Coronary artery (tissue), 2 donors: ENCODE measurements around the gene TRPV4.

Experiments
- DNase-seq: peaks from one replicate; pipeline ENCODE4 v3.0.0-alpha.2; 2017; ENCODE audit warnings: low spot score
- H3K27ac ChIP-seq, 2 donors: fragments of 200-600 bp; sonication (generic); one replicate each; pipeline ENCODE4 v1.5.1; 2016 to 2019
- H3K4me3 ChIP-seq: fragments of 200-600 bp; sonication (generic); 2 replicates; pipeline ENCODE4 v1.5.1; 2016; ENCODE audit warnings: mild to moderate bottlenecking, moderate library complexity
- CTCF ChIP-seq: fragments of 200-600 bp; sonication (generic); IDR thresholded peaks from one replicate; pipeline ENCODE4 v1.5.1; 2019; ENCODE audit warnings: antibody characterized with exemption

TRPV4 gene

GRCh38 chr12:109785854-109786253 lies 47.3 kb downstream of the TRPV4 start:
- Histone ChIP-seq H3K4me3 (no peak overlapping the region), H3K27ac (no peak overlapping the region)
- TF ChIP-seq CTCF = no peak
- no peak for DNase-seq

GRCh38 chr12:109783965-109784244 lies 49.3 kb downstream of the TRPV4 start:
- no peak overlapping the region for H3K27ac ChIP-seq
- no peak overlapping the region for H3K4me3 ChIP-seq
- no peak for DNase-seq
- no peak for TF ChIP-seq CTCF

- no peak overlapping the region for H3K4me3 ChIP-seq
- H3K27ac ChIP-seq = no peak overlapping the region
- DNase-seq = no peak
- no peak for TF ChIP-seq CTCF
These were observed 49.8 kb downstream of the TRPV4 start for GRCh38 chr12:109783135-109783964.

DNA sequence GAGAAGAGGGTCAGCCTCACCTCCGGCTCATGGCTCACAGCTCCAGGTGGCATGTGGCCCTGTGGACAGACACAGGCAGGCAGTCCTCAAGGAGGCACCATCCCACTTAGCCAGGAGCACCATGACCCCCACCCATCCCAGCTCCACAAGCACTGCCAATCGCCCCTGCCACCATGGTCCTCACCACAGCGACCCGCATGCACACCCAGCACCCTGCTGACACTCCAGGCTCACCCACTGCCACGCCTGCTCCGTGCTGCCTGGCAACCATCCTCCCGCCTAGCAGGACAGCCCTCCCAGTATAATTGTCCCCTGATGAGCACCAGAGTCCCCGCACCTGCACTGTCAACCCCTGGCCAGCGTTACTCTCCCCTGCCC lies 50.9 kb downstream of the TRPV4 start:
- no peak for TF ChIP-seq CTCF
- DNase-seq = no peak
- Histone ChIP-seq H3K4me3 (no peak overlapping the region), H3K27ac (no peak overlapping the region)

DNA sequence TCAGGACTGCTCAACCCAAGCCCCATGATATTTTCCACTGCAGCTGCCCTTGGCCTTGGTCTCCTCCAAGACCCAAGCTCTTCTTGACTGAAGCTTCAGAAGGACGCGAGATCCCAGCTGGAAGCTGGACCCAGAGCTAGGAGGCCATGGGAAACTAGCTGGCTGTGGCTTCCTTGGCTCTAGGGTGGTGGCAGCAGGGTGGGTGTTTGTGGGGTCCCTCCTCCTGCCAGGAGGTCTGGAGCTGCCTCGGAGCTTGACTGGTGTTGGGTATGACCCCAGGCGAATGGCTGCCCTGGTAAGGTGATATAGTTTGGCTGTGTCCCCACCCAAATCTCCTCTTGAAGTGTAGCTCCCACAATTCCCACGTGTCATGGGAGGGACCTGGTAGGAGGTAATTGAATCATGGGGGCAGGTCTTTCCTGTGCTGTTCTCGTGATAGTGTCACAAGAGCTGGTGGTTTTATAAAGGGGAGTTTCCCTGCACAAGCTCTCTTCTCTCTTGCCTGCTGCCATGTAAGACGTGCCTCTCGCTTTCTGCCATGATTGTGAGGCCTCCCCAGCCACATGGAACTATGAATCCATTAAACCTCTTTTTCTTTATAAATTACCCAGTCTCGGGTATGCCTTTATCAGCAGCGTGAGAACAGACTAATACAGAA lies 51.4 kb downstream of the TRPV4 start:
- TF ChIP-seq CTCF = no peak
- no peak for DNase-seq
- Histone ChIP-seq H3K27ac (no peak overlapping the region), H3K4me3 (no peak overlapping the region)

DNA sequence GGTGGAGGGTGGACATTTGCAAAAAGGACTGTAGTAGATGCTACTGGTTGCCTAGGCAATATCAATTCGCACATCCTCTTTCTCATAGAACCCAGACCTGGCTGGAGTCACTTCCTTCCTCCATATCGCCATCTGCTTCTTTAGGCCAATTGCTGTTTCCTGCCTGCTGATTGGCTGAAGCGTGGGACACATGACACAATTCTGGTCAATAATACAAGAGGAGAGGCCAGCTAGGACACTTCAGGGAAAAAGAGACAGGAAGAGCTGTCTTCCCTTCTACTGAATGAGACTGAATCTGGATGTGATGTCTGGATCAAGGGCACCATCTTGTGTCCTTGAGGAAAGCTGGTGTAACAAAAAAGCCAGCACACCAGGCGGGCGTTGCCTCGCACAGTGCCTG lies 53.8 kb downstream of the TRPV4 start:
- TF ChIP-seq CTCF = no peak
- no peak for DNase-seq
- Histone ChIP-seq H3K4me3 (no peak overlapping the region), H3K27ac (no peak overlapping the region)

- Histone ChIP-seq H3K27ac (no peak overlapping the region), H3K4me3 (no peak overlapping the region)
- no peak for DNase-seq
- TF ChIP-seq CTCF = no peak
These were observed 54.5 kb downstream of the TRPV4 start for GRCh38 chr12:109778684-109779083.
